Spleen (tissue), 11 donors: ENCODE results near the gene RYR1. TPM values are rescaled to one million over a fixed set of nuclear protein-coding genes. Genes with fewer than 3 reads are reported as not detected.

Experiments
- DNase-seq: peaks from one replicate; pipeline ENCODE4 v3.0.0-alpha.2; 2020
- H3K27ac ChIP-seq, 8 donors: fragments of 200-600 bp; sonication (generic) in 7 of 8; 1 replicate in 4 of 8; 2 replicates in 4 of 8; pipeline versions ENCODE4 v1.5.0 to v1.8.0; 2016 to 2021; ENCODE audit warnings: inconsistent platforms in 4 of 8, mild to moderate bottlenecking in 4 of 8, moderate library complexity in 1 of 8
- H3K27me3 ChIP-seq, 7 donors: fragments of 200-600 bp; sonication (generic) in 6 of 7; replicated peaks in 1 of 7; 1 replicate in 4 of 7; 2 replicates in 3 of 7; pipeline versions ENCODE4 v1.5.0 to v1.8.0; 2016 to 2021; ENCODE audit warnings: inconsistent platforms in 3 of 7, mild to moderate bottlenecking in 1 of 7
- H3K36me3 ChIP-seq, 6 donors: fragments of 200-600 bp; sonication (generic) in 5 of 6; 1 replicate in 4 of 6; 2 replicates in 2 of 6; pipeline versions ENCODE4 v1.5.0 to v1.8.0; 2016 to 2021; ENCODE audit warnings: inconsistent platforms in 2 of 6
- H3K4me1 ChIP-seq, 6 donors: fragments of 200-600 bp; sonication (generic) in 5 of 6; 1 replicate in 3 of 6; 2 replicates in 3 of 6; pipeline versions ENCODE4 v1.5.0 to v1.8.0; 2016 to 2021; ENCODE audit warnings: inconsistent platforms in 3 of 6
- H3K4me3 ChIP-seq, 8 donors: fragments of 200-600 bp; sonication (generic) in 7 of 8; 1 replicate in 4 of 8; 2 replicates in 4 of 8; pipeline versions ENCODE4 v1.5.0 to v1.8.0; 2016 to 2021; ENCODE audit warnings: inconsistent platforms in 4 of 8, mild to moderate bottlenecking in 4 of 8, moderate library complexity in 2 of 8
- H3K9me3 ChIP-seq, 8 donors: fragments of 200-600 bp; sonication (generic) in 7 of 8; 1 replicate in 4 of 8; 2 replicates in 4 of 8; pipeline versions ENCODE4 v1.5.0 to v1.8.0; 2016 to 2021; ENCODE audit warnings: inconsistent platforms in 4 of 8
- POLR2A ChIP-seq, 3 donors: fragments of 450-650 bp; IDR thresholded peaks; one replicate each; pipeline ENCODE4 v1.5.1; 2017; ENCODE audit warnings: antibody characterized with exemption in 3 of 3, mild to moderate bottlenecking in 1 of 3
- POLR2AphosphoS5 ChIP-seq, 3 donors: sonication (generic); formaldehyde crosslinking; IDR thresholded peaks; one replicate each; pipeline ENCODE4 v1.5.1; 2017; ENCODE audit warnings: antibody characterized with exemption in 3 of 3
- WGBS, 5 donors: extraction: QIAGEN DNeasy Blood & Tissue Kit in 3 of 5; methylation state at CpG; one replicate each; pipeline versions ENCODE4 v1.1.5 to v1.1.7; 2013 to 2018; 5-methylcytosine and 5-hydroxymethylcytosine counted together
- intact Hi-C: fragments of 100-400 bp; cut with DNase I; formaldehyde crosslinking; loops from one replicate; pipeline ENCODE4 v1.15.0; 2023; ENCODE audit warnings: low total_unique reads
- polyA plus RNA-seq, 3 donors: library from polyadenylated mRNA; stranded (reverse); fragments of 200-250 nt; gene quantifications; one replicate each; pipeline ENCODE4 v1.2.1, GENCODE V29; 2013
- total RNA-seq, 7 donors: library from RNA; depleted of rRNA in 3 of 7; stranded (reverse); fragments of >200 nt in 3 of 7; fragmentation: NEBNext Ultra II Directional in 4 of 7; extraction: Animal tissue kit (Norgen Biotek cat#: 25700) in 4 of 7; gene quantifications; one replicate each; pipeline versions ENCODE4 v1.1.0 to v1.2.1, GENCODE V29; 2016 to 2021
- TF ChIP-seq, protein P1 (sequence below), 11 experiments: fragments of 200-600 bp in 7 of 11; fragments of 450-650 bp in 4 of 11; sonication (generic) in 4 of 11; IDR thresholded peaks in 8 of 11; conservative IDR thresholded peaks in 3 of 11; 1 replicate in 7 of 11; 2 replicates in 4 of 11; pipeline versions ENCODE4 v1.4.0 to v1.8.0; 2016 to 2021; ENCODE audit warnings: antibody characterized with exemption in 11 of 11, inconsistent platforms in 4 of 11, mild to moderate bottlenecking in 1 of 11
- donor health status: healthy with polysubstance abuse.
- donor health status: DM: no; HTN: no; CAD: no; lungs with moderate emphysema.
- donor health status: DM: no; HTN: no; CAD: no.
- donor health status: Bipolar disorder and iron deficiency.
- donor health status: healthy.
- donor health status: DM: no; HTN: no; CAD: no.
- donor health status: DM: yes; HTN: yes; CAD: no.

RYR1 gene
- total and polyA plus RNA-seq, 10 donors, result 0.32 to 3.2 (median 1.3) TPM

DNA sequence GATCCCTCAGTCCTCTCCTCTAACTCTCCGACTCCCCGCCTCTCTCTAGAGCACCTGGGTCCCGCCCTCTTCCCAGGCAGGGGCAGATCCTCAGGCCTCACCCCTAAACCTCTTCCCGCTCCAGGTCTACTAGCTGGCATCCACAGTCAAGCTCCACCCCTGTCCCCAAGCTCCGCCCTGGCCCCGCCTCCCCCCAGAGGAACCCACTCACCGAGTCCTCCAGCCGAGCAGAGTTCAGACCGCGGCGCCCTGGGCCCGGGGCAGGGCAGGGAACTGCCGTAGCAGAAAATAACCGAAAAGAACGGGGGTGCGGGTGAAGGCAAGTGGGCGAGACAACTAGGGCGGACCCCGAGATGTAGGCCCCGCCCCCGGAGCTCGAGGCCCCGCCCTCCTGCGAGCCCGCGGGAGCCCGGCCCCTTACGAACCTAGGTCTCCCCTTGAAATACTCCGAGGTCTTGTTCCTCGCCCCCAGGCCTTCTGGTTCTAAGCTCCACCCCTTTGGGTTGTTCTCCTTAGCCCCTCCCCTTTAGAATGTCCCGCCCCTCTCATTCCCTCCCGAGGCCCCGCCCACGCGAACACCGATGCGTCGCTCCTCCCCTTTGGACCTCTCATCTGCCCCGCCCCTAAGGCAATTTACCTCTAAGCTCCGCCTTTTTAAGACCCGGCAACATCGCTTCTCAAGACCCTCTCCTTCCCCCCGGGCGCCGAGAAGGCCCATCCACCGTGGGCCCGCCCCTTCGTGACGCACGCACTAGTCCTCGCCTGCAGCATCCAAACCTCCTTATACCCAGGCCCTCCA, 45.7 kb upstream of the RYR1 start, which contains the start of gene GGN:
TSS of gene GGN (minus strand) at position 485 of the 799 bp plus-strand sequence. CDS start 773 bp downstream, outside the sequence.
- peaks cover 30 to 52% (median 42%) of the 10 kb centered on the region in 6 donors for H3K4me1 ChIP-seq
- 1 to 3% (median 2%) methylated on average over 50 to 51 of the region's 51 CpGs for WGBS, 5 donors
- H3K27me3 ChIP-seq, result peaks cover 0 to 87% (median 48%) of the 10 kb centered on the region in 7 donors
- TF ChIP-seq, protein P1, sequence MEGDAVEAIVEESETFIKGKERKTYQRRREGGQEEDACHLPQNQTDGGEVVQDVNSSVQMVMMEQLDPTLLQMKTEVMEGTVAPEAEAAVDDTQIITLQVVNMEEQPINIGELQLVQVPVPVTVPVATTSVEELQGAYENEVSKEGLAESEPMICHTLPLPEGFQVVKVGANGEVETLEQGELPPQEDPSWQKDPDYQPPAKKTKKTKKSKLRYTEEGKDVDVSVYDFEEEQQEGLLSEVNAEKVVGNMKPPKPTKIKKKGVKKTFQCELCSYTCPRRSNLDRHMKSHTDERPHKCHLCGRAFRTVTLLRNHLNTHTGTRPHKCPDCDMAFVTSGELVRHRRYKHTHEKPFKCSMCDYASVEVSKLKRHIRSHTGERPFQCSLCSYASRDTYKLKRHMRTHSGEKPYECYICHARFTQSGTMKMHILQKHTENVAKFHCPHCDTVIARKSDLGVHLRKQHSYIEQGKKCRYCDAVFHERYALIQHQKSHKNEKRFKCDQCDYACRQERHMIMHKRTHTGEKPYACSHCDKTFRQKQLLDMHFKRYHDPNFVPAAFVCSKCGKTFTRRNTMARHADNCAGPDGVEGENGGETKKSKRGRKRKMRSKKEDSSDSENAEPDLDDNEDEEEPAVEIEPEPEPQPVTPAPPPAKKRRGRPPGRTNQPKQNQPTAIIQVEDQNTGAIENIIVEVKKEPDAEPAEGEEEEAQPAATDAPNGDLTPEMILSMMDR (IDR thresholded peaks at IDR 0.05 in 8 of 11, conservative IDR thresholded peaks at IDR 0.05 in 3 of 11), result no peak
- peak; percentile 29 to 67 (median 34) for TF ChIP-seq POLR2AphosphoS5 (IDR thresholded peaks at IDR 0.05)
- peak; percentile 93 for DNase-seq
- H3K4me3 ChIP-seq, result peak within 1 kb of the TSS; percentile 5 to 73 (median 42)
- peak within 1 kb of the TSS in 3 of 8 donors; percentile 57 to 75 (median 69) for H3K27ac ChIP-seq
- H3K9me3 ChIP-seq, result no peaks in the 10 kb centered on the region
- intact Hi-C loops, result no loop called here
- peaks cover 0 to 37% (median 23%) of the 10 kb centered on the region in 6 donors for H3K36me3 ChIP-seq

GRCh38 chr19:38388349-38389100, 45.0 kb upstream of the RYR1 start, which contains the start of gene SPRED3:
SPRED3 (plus strand) TSS chr19:38388697; CDS start chr19:38390303, 1,606 bp downstream.
- Histone ChIP-seq H3K4me3 (peak within 1 kb of the TSS; percentile 5 to 73 (median 42)), H3K36me3 (peaks cover 0 to 29% (median 15%) of the 10 kb centered on the region in 6 donors), H3K4me1 (peaks cover 30 to 52% (median 42%) of the 10 kb centered on the region in 6 donors), H3K27me3 (peaks cover 0 to 84% (median 48%) of the 10 kb centered on the region in 7 donors), H3K9me3 (no peaks in the 10 kb centered on the region), H3K27ac (peak within 1 kb of the TSS in 3 of 8 donors; percentile 57 to 75 (median 69))
- intact Hi-C loops, result no loop called here
- DNase-seq, result no peak
- 0 to 7% (median 1%) methylated on average over 16 to 44 of the region's 46 CpGs for WGBS, 5 donors
- no peak for TF ChIP-seq POLR2AphosphoS5 (IDR thresholded peaks at IDR 0.05)
- TF ChIP-seq POLR2A (IDR thresholded peaks at IDR 0.05), result no peak
- TF ChIP-seq, protein P1 (IDR thresholded peaks at IDR 0.05 in 8 of 11, conservative IDR thresholded peaks at IDR 0.05 in 3 of 11), result no peak

- TF ChIP-seq, protein P1 (IDR thresholded peaks at IDR 0.05 in 8 of 11, conservative IDR thresholded peaks at IDR 0.05 in 3 of 11), result no peak
- no peak for TF ChIP-seq POLR2A (IDR thresholded peaks at IDR 0.05)
- no peak for TF ChIP-seq POLR2AphosphoS5 (IDR thresholded peaks at IDR 0.05)
- Histone ChIP-seq H3K27me3 (peaks cover 0 to 90% (median 51%) of the 10 kb centered on the region in 7 donors), H3K4me3 (peak overlapping the region in 6 of 8 donors; percentile 33 to 73 (median 46)), H3K27ac (peak overlapping the region in 1 of 8 donors; percentile 11), H3K4me1 (peaks cover 30 to 53% (median 42%) of the 10 kb centered on the region in 6 donors), H3K36me3 (peaks cover 0 to 21% (median 7%) of the 10 kb centered on the region in 6 donors), H3K9me3 (no peaks in the 10 kb centered on the region)
- WGBS, 5 donors, result 5 to 10% (median 6%) methylated on average over 20 to 28 of the region's 28 CpGs
- DNase-seq, result no peak
- intact Hi-C loops, result no loop called here
Measured at GRCh38 chr19:38389101-38389925, 44.2 kb upstream of the RYR1 start.
